Stimulated activated CD4-positive, alpha-beta T cell treated with anti-CD3 and anti-CD28 coated beads, TNF-alpha, amount 100 ng/mL, for 48 hours (primary cell): ENCODE results near the gene PBX3.

Experiments used
- DNase-seq, 3 donors: peaks; one replicate each; pipeline ENCODE4 v3.0.0-alpha.2; 2020; ENCODE audit warnings: low read depth in 3 of 3

Gene PBX3

DNA sequence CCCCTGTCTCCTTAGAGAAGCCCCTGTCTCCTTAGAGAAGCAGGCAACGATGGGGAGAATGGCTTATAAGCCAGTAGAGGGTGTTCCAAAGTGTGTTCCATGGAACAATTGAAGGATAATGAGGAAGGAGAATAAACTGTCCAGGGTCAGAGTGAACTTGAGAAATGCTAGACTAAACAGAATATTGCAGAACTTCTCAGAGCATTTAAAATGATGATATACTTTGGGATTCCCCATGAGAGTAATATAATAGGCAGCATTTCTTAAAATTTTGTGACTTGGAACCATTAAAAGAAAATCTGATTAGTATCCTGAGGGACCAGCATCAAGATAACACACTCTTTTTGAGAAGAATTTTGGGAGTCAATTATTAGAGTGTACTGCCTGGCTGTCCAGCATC is 116.8 kb downstream of the PBX3 start:
- no peak for DNase-seq

DNA sequence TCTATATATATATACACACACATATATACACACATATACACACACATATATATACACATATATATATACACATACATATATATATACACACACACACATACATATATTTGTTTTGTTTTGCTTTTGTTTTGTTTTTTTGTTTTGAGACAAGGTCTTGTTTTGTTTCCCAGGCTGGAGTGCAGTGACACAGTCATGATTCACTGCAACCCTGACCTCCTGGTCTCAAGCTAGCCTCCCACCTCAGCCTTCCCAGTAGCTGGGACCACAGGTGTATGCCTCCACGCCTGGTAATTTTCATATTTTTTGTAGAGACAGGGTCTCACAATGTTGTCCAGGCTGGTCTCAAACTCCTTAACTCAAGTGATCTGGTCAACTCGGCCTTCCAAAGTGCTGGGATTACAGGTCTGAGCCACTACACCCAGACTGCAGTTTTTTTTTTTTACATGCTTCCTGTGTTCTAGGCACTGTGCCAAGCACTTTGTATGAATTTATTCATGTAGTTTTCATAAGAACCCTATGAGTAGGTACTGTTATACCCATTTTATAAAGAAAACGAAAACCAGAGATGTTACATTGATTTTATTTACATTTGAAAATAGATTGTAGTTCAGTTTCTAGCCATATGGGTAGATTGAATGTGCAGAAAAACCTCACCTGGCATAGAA is 120.7 kb downstream of the PBX3 start:
- DNase-seq: no peak

DNA sequence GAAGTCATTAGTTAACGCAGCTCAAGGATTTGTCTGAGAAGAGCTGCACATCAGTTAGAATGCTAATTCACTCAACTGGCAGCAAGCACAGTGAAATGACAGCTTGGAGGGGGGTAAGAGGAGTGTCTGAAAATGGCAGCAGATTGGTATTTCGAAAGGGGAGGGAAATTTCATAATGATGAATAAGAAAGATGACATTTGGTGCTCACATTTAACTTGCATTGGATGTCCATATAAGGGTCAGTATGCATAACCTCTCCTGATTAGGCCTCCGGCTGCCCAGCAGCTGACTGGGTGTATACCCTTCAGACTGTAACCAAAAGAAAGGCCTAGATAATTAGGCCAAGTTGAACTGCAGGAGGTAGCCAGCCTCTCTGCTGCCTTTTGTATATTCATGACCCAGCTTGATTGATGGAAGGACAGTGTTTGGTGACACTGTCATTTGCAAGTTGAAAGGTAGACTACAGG is 131.0 kb downstream of the PBX3 start:
- DNase-seq: no peak

- DNase-seq: no peak
Observed at GRCh38 chr9:125881042-125881441, 133.9 kb downstream of the PBX3 start.

DNA sequence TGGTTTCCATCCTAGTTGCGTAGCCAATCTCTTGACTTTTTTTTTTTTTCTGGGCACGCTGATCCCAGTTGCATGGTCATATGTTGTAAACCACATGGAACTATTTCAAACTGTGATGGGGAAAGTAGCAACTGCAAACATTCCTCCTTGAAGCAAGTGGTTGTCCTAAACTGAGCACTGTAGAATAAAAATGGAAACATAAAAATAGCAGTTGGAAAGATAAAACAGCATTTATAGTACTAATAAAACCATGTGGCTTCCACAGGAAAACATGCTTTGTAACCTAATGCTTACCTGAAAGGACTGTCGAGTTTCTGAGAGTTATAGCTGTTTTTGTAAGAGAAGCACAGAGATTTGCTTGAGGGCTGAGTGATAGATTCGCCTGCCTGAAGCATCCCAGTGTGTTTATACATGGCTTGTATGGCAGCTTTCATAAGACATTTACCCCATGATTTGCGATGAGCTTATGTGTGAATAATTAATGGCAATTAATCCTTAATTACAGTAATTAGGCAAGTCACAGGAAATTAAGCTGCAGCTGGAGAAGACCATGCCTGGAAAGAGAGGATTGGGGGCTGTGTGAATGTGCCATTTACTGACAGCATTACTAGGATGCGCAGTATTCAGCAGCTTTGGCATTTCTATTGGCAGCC is 136.5 kb downstream of the PBX3 start:
- DNase-seq: no peak

DNA sequence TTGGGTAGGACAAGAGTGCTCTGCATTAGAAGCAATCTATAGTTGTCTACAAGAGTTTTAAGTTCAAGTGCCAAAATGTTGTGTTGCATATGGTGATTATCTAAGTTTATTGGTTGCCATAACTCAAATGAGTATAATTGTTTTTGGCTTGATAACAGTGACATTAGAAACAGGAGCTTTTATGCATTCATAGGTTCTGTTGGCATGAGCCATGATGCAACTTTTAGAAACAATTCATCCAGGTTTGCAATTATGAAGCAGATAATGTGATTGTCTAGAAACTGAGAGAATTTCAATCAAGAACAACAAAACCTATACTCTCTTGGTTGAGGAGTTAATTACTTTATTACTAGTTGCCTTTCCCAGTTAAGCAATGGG is 137.0 kb downstream of the PBX3 start:
- no peak for DNase-seq

GRCh38 chr9:125885405-125886034 is 138.3 kb downstream of the PBX3 start:
- DNase-seq: no peak

GRCh38 chr9:125886365-125886764 is 139.2 kb downstream of the PBX3 start:
- no peak for DNase-seq

DNA sequence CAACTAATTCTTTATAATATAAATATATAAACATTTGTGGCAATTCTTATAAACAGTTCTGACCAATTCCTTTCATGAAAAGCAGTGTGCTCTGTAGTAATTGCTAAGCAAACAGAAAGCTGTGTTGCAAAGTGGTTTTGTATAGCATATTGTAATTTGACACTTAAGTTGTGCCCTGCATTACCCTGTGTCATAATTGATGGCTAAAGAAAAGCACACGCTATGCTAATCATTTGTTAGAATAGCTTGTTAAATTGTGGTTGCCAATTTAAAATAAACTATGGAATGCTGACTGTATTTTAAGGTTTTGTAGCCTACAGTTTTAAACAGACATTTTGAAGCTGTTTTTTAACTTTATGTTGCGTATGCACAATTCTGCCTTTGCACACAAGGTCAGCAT is 140.0 kb downstream of the PBX3 start:
- no peak for DNase-seq

DNA sequence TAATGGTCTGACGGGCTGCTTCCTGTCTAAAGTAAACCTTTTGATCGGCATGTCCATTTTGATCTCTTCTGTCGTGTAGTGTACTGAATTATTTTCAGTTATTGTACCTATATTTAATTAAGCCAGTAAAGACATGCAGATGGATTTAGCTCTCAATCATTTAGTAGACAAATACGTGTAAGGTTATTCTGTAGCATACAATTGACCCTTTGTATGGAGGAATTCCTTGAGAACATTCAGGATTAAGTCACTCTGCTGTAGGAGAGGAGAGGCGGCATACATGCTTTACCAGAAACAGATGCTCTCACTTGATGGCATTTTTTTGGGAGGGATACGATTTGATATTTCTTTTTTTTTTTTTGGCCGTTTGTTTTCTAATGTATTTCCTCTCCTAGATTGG is 141.0 kb downstream of the PBX3 start:
- no peak for DNase-seq

- no peak for DNase-seq
Observed at GRCh38 chr9:125889112-125889475, 141.9 kb downstream of the PBX3 start.

- DNase-seq: peak in 1 of 3 donors; percentile 11
Observed at GRCh38 chr9:125889476-125890419, 142.6 kb downstream of the PBX3 start.

DNA sequence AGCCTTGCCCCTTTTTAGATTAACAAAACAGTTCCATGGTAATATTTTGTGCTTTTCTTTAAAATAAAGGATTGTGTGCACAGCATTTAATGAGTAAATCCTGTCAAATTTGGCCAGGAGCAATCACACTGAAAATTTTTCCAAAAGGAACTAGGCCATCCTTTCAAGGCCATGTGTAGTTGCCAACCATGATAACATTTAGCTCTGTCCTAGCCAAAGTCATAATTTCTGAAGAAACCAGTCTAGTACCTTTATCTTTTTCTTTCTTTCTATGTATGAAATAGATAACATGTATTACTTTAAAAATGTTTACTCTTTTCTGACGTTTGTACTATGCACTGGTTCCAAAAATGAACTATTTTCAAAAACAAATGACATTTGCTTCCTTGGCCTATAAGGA is 143.7 kb downstream of the PBX3 start:
- no peak for DNase-seq

GRCh38 chr9:125893277-125893676 is 146.1 kb downstream of the PBX3 start:
- DNase-seq: no peak

DNA sequence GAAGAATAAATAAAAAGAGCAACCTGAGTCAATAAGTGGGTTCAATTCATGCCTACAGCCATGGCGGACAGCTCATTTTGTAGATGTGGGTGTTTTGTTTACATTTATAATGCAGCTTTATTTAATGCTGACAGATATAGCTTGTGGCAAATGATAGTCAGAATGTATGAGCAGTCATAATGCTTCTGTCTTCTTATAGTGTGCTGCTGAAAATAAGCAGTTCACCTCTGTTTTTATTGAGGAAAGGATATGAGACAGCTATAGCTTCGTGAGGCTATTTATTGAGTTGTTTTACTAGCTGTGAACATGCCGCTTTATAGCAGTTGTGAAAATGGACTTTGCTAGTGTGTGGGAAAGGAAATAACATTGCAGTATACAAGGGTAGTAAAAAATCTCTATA is 147.4 kb downstream of the PBX3 start:
- DNase-seq: no peak

DNA sequence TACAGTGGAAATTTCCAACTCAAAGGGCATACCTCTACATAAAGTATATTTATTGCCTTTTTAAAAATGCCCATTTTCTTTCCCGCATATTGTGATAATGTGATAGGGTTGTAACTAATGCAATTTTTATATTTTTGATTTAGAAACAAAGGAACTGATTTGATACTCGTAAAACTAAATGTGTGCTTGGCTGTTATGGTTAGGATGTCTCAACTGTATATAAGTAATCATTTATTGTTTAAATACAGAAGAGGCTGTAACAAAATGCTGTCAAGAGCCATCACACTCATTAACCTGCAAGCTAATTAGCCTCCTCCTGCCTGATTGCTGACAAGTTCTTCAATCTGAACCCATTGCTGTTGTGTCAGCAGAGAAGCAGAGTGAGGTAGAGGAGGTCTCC is 149.2 kb downstream of the PBX3 start:
- DNase-seq: no peak

DNA sequence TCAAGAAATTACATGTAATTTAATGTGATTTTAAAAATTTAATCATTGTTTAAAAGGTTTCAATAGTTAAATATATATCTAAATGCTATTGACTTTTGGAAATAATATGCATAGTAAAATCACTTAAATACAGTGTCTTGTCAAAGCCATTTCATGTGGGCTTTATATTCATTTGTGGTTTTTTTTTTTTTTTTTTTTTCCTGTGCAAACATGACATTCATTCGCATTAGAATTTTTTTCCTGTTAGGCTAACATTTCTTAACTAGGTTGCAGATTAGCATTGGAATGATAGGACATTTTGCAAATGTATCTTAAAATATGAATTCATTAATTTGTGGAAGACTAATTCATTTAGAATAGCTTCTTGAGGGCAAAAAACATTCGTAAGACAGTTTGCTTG is 149.8 kb downstream of the PBX3 start:
- no peak for DNase-seq

DNA sequence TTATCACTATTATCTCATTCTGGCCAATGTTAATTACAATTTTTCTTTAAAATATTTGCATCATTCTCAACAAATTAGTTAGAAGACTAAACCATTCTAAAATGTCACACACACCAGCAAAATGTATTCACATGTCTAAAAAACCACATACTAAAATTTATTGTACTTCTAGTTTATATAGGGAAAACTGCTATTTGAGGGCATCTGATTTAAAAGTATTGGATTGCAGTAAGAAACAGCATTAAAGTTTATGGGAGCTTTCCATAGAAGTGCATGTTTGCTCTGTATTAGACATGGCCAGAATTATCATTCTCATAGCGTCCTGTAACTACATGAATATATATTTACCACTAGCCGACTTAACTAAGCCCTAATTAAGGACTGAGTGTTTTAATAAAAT is 150.3 kb downstream of the PBX3 start:
- DNase-seq: no peak

- DNase-seq: no peak
Observed at GRCh38 chr9:125902214-125902613, 155.0 kb downstream of the PBX3 start.

DNA sequence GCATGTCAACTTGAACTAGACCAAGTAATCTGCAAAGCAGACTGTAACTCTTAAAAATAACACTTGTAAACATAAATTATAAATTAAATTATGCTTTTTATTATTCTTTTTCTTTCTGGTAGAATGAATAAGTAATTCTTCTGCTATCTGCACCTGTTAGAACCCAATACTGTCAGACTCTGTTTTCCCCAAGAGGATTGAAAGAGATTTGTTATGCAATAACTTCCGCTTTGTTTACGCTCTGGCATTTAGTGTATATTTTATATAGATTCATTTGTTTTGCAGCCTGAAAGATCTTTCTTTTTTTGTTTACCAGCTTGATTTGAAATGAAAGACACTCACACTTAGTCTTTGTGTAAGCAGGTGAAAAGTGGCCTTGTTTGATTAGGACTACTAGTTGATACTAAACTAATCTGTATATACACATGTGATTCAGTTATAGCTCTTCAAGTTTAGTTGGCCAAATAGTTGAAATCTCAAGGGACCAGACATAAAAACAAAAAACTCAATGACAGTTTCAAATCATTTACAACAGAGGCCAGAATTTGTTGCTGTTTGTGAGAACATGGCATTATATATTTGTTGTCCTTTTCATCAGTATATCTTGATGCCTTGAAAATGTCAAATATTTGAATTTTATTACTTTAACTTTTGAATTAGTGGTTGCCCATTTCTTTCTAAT is 155.8 kb downstream of the PBX3 start:
- DNase-seq: no peak

DNA sequence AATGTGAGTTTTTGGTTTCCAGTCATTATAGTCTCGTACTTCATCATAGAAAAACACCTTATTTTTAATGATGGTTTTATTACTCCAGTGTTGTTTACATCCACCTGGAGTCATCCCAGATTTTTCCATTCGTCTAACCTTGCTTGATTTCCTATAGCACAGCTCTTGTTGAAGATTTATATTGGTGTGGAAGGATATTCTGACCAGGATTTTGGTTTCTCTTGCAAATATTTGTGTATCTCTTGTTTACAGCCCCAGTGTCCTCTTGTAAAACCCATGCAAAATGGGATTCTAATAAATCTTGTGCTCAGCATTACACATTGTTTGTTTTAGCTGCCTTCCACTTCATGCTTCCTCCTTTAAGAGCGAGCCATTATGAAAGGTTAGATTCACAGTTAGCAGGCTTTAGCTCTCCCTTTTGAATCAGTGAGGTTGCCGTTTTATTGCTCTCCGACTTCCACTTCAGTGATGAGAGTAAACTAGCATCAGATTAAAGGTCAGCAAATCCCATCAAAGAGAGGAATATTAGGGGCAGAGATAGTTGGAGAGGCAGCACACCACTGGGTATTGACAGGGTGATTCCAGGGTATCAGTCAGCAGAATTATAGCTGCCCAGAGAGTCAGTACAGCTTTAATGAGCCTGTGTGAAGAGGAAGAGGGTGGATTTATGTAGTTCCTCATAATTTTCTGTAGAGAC is 157.1 kb downstream of the PBX3 start:
- no peak for DNase-seq
